A549 (cell line): ENCODE results near the gene DOCK7. TPM values are rescaled to one million over a fixed set of nuclear protein-coding genes. Genes with fewer than 3 reads are reported as not detected.

Experiments
- ATAC-seq, 2 experiments: fragments of 200-7000 bp in 1 of 2; fragments of >200 bp in 1 of 2; cut with Nextera tagmentation in 1 of 2; cut with Tn5 transposase in 1 of 2; 3 replicates each; pipeline versions ENCODE4 v1.8.0 to v1.9.1; 2018 to 2020; ENCODE audit warnings: mild to moderate bottlenecking in 1 of 2, moderate library complexity in 1 of 2
- CTCF ChIA-PET: fragments of 300-600 bp; sonication (Branson Sonifier 250); formaldehyde crosslinking; extraction: SDS; loops from one replicate; lab custom pipeline; 2021; ENCODE audit warnings: antibody characterized with exemption, inconsistent platforms; lab: Yijun Ruan, JAX
- POLR2A ChIA-PET: fragments of 350-600 bp; formaldehyde crosslinking; extraction: SDS; loops from one replicate; lab custom pipeline; 2021; ENCODE audit warnings: antibody characterized with exemption, inconsistent platforms; lab: Yijun Ruan, JAX
- DNase-seq, 2 experiments: peaks; one replicate each; pipeline versions ENCODE4 v3.0.0 to v3.0.0-alpha.2; 2011 to 2016; ENCODE audit warnings: low read depth in 1 of 2, low spot score in 1 of 2
- FAIRE-seq: peaks from 2 replicates; lab custom pipeline; 2011; peaks lifted over from hg19 to GRCh38; lab: Jason Lieb, UNC
- H3K27ac ChIP-seq, 2 experiments: fragments of >200 bp; sonication (Bioruptor Twin); formaldehyde crosslinking; 3 replicates each; pipeline ENCODE4 v1.5.1; 2016 to 2017
- H3K4me1 ChIP-seq: fragments of >200 bp; sonication (Bioruptor Twin); formaldehyde crosslinking; 3 replicates; pipeline ENCODE4 v1.6.1; 2016
- H3K4me2 ChIP-seq: fragments of >200 bp; sonication (Bioruptor Twin); formaldehyde crosslinking; 3 replicates; pipeline ENCODE4 v1.6.1; 2016
- H3K4me3 ChIP-seq: fragments of >200 bp; sonication (Bioruptor Twin); formaldehyde crosslinking; 3 replicates; pipeline ENCODE4 v1.5.1; 2016
- H3K9me3 ChIP-seq: fragments of >200 bp; sonication (Bioruptor Twin); formaldehyde crosslinking; 3 replicates; pipeline ENCODE4 v1.6.1; 2016
- BHLHE40 ChIP-seq: IDR thresholded peaks from 2 replicates; pipeline ENCODE4 v1.6.1; 2012; ENCODE audit warnings: low read depth, low read length, inconsistent platforms
- CBX2 ChIP-seq: fragments of 200-600 bp; sonication (generic); IDR thresholded peaks from 2 replicates; pipeline ENCODE4 v1.6.1; 2016; ENCODE audit warnings: low read depth, mild to moderate bottlenecking, borderline replicate concordance
- CEBPB ChIP-seq, 2 experiments: fragments of >200 bp in 1 of 2; sonication (Bioruptor Twin) in 1 of 2; formaldehyde crosslinking in 1 of 2; IDR thresholded peaks; 2 replicates each; pipeline ENCODE4 v1.6.1; 2012 to 2016
- CHD2 ChIP-seq: fragments of 150-350 bp; IDR thresholded peaks from 2 replicates; pipeline ENCODE4 v1.6.1; 2014; ENCODE audit warnings: low read length; ENCODE audit not compliant: partially characterized antibody
- EHF ChIP-seq: fragments of 250-450 bp; sonication (Bioruptor Pico); IDR thresholded peaks from 2 replicates; pipeline ENCODE4 v1.5.0; 2020; ENCODE audit warnings: mild to moderate bottlenecking
- EP300 ChIP-seq, 2 experiments: fragments of >200 bp; sonication (Bioruptor Twin); formaldehyde crosslinking; IDR thresholded peaks; 2 replicates in 1 of 2; 3 replicates in 1 of 2; pipeline ENCODE4 v1.6.1; 2016 to 2017
- FOSL2 ChIP-seq, 2 experiments: fragments of 450-650 bp in 1 of 2; fragments of >200 bp in 1 of 2; sonication (Bioruptor Twin) in 1 of 2; formaldehyde crosslinking; IDR thresholded peaks; 2 replicates each; pipeline versions ENCODE4 v1.5.0 to v1.6.1; 2016 to 2020; ENCODE audit warnings: mild to moderate bottlenecking in 1 of 2, moderate library complexity in 1 of 2
- FOXS1 ChIP-seq: fragments of 250-450 bp; sonication (Bioruptor Pico); IDR thresholded peaks from 2 replicates; pipeline ENCODE4 v1.5.0; 2020; ENCODE audit warnings: mild to moderate bottlenecking, moderate library complexity
- GATA3 ChIP-seq: IDR thresholded peaks from 2 replicates; pipeline ENCODE4 v1.6.1; 2012; ENCODE audit warnings: borderline replicate concordance
- HDAC2 ChIP-seq: fragments of 200-600 bp; sonication (generic); IDR thresholded peaks from 2 replicates; pipeline ENCODE4 v1.6.1; 2016
- KDM1A ChIP-seq: fragments of 200-600 bp; sonication (generic); IDR thresholded peaks from 2 replicates; pipeline ENCODE4 v1.6.1; 2016; ENCODE audit warnings: low read depth, mild to moderate bottlenecking
- KDM5A ChIP-seq: fragments of 200-600 bp; sonication (generic); IDR thresholded peaks from 2 replicates; pipeline ENCODE4 v1.6.1; 2016; ENCODE audit warnings: antibody characterized with exemption, mild to moderate bottlenecking
- MAZ ChIP-seq: fragments of 150-350 bp; IDR thresholded peaks from 2 replicates; pipeline ENCODE4 v1.6.1; 2014; ENCODE audit warnings: antibody characterized with exemption, low read depth, low read length, borderline replicate concordance
- MYC ChIP-seq: IDR thresholded peaks from 2 replicates; pipeline ENCODE4 v1.6.1; 2012; ENCODE audit warnings: mild to moderate bottlenecking, inconsistent platforms, low read length, improper control_type of control experiment, borderline replicate concordance
- NFE2L2 ChIP-seq: fragments of 150-350 bp; conservative IDR thresholded peaks from 2 replicates; pipeline ENCODE4 v1.6.1; 2014; ENCODE audit warnings: low read length
- PHF8 ChIP-seq: fragments of 200-600 bp; sonication (generic); IDR thresholded peaks from 2 replicates; pipeline ENCODE4 v1.6.1; 2016; ENCODE audit warnings: low read depth, mild to moderate bottlenecking, antibody characterized with exemption, moderate library complexity, borderline replicate concordance
- RARB ChIP-seq: fragments of 250-450 bp; sonication (Bioruptor Pico); IDR thresholded peaks from 2 replicates; pipeline ENCODE4 v1.8.0; 2021; ENCODE audit warnings: mild to moderate bottlenecking, moderate library complexity
- RFX5 ChIP-seq: fragments of 450-650 bp; IDR thresholded peaks from 2 replicates; pipeline ENCODE4 v1.7.1; 2014; ENCODE audit warnings: antibody characterized with exemption, mild to moderate bottlenecking, moderate library complexity
- SMC3 ChIP-seq: fragments of >200 bp; sonication (Bioruptor Twin); formaldehyde crosslinking; IDR thresholded peaks from 3 replicates; pipeline ENCODE4 v1.6.1; 2018; ENCODE audit warnings: inconsistent platforms
- SREBF2 ChIP-seq: fragments of 450-650 bp; IDR thresholded peaks from 2 replicates; pipeline ENCODE4 v1.6.1; 2014; ENCODE audit warnings: mild to moderate bottlenecking, moderate library complexity
- TFCP2L1 ChIP-seq: fragments of 250-450 bp; sonication (Bioruptor Pico); IDR thresholded peaks from 2 replicates; pipeline ENCODE4 v1.5.0; 2021; ENCODE audit warnings: mild to moderate bottlenecking
- TP53 ChIP-seq: fragments of 250-450 bp; sonication (Bioruptor Pico); IDR thresholded peaks from 2 replicates; pipeline ENCODE4 v1.5.0; 2021; ENCODE audit warnings: mild to moderate bottlenecking, moderate library complexity
- ZFP36 ChIP-seq: fragments of 450-650 bp; IDR thresholded peaks from 2 replicates; pipeline ENCODE4 v1.6.1; 2014; ENCODE audit warnings: borderline replicate concordance; ENCODE audit not compliant: partially characterized antibody
- WGBS: methylation state at CpG from one replicate; pipeline ENCODE4 v1.1.6; 2017; ENCODE audit errors: missing lambda C conversion rate; 5-methylcytosine and 5-hydroxymethylcytosine counted together
- polyA plus RNA-seq, 4 experiments: library from polyadenylated mRNA; depleted of rRNA in 3 of 4; stranded (reverse); fragments of >200 nt; fragmentation: RNase III in 1 of 4; extraction: RNeasy Plus Mini Kit Qiagen cat#74134 plus additional on column Dnase treatment in 1 of 4; gene quantifications; 2 replicates in 3 of 4; 3 replicates in 1 of 4; pipeline ENCODE4 v1.2.3, GENCODE V29; 2011 to 2017
- TF ChIP-seq, protein P1 (sequence below): fragments of >200 bp; sonication (Bioruptor Twin); formaldehyde crosslinking; IDR thresholded peaks from 2 replicates; pipeline ENCODE4 v1.6.1; 2016
- TF ChIP-seq, protein P2 (sequence below): fragments of 250-450 bp; sonication (Bioruptor Pico); IDR thresholded peaks from 2 replicates; pipeline ENCODE4 v1.5.0; 2021; ENCODE audit warnings: mild to moderate bottlenecking, moderate library complexity, borderline replicate concordance
- TF ChIP-seq, protein P3 (sequence below): IDR thresholded peaks from 2 replicates; pipeline ENCODE4 v1.6.1; 2012

Gene DOCK7
- polyA plus RNA-seq, 2 of the 4 experiments (the other 2 are of a cell fraction): 25.5 to 33.3 TPM

DNA sequence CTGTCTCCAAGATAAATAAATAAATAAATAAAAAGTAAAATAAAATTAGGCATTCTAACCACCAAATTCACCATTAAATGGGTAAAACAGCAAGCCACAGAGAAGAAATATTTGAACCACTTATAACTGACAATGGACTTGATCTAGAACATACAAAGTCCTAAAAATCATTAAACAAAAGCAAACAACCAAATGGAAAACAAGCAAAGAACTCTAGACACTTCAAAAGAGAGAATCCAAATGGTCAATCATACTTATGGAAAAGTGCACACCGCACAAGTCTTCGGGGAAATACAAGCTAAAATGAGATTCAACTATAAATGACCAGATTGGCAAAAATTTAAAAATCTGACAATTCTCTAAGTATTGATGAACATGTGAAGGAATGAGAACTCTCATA is 164.3 kb downstream of the DOCK7 start (continued):
- no peak for TF ChIP-seq CBX2
- TF ChIP-seq, protein P1, sequence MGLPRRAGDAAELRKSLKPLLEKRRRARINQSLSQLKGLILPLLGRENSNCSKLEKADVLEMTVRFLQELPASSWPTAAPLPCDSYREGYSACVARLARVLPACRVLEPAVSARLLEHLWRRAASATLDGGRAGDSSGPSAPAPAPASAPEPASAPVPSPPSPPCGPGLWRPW: no peak
- TF ChIP-seq PHF8: no peak
- TF ChIP-seq, all 56 proteins: peak for 0

DNA sequence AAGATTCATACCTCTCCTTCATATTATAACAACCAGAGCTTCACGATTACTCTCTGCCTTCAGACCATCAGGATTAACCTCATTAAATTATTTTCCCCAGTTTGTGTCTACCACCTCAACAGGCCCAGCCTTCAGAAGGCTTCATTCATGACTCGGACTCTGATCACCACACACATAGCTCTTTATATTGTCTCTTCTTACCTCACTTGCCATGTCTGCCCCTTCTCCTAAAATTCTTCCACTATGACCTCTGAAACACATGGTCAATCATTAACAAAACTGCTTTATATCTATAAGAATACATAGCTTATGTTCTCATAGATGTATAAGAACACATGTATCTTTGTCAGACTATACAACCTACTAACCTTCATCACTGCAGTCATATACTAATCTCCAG is 171.6 kb downstream of the DOCK7 start:
- peak overlapping the region; percentile 16; the same call in 1 of the 3 replicates for H3K4me2 ChIP-seq
- DNase-seq (no peak), ATAC-seq (no peak)
- peaks cover 8% of the 10 kb centered on the region; the same call in 2 of the 3 replicates for H3K4me1 ChIP-seq
- H3K27ac ChIP-seq: no peak overlapping the region
- ChIA-PET POLR2A (no interaction called here), CTCF (interaction anchor here (1.0 to 1.1 kb wide), 2 partner anchors 9 to 14 kb away, joined by 3 to 4 read pairs; no protein-coding TSS in a partner anchor)
- no peak overlapping the region for H3K4me3 ChIP-seq
- H3K9me3 ChIP-seq: no peaks in the 10 kb centered on the region
- TF ChIP-seq TFCP2L1 (CRISPR knock-in tag) (no peak), CHD2 (no peak), PHF8 (no peak), BHLHE40 (no peak)
- TF ChIP-seq, protein P1: no peak
- TF ChIP-seq, all 56 proteins: peak for 0
- 85% methylated on average over 2 of the region's 2 CpGs for WGBS
- no peak for FAIRE-seq

DNA sequence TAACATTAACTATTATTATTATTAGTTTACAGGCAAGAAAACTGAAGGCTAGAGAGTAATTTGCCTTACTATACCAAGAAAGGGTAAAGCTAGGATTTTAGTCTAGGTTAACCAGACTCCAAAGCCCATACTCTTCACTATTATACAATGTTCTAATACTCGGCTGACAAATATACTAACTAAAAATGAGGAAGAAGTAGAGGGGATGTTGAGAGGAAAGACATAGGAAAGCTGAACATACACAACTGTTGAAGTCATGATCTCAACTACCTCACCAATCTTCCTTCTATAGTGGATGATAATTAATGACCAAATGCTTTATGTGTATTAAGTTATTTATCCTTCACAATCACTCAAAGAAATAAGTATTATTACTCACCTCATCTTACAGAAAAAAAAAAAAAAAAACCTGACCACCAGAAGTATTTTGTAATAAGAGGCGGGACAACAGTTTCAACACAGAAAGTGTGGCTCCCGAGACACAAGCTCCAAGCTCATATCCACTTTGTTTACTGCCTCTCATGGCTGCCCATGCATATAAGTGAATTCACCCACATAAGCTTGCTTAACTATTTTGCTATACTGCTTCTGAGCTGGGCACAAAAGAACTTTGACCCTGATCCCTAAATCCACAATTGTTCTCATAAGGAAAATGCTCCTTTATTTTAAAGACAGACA is 173.3 kb downstream of the DOCK7 start:
- TF ChIP-seq MYC (no peak), MAZ (no peak), CEBPB (IDR thresholded peaks at IDR 0.05) (no peak), SREBF2 (no peak), FOSL2 (IDR thresholded peaks at IDR 0.05) (no peak), FOSL2 (CRISPR knock-in tag; IDR thresholded peaks at IDR 0.05) (no peak), NFE2L2 (no peak), EP300 (IDR thresholded peaks at IDR 0.05) (no peak), GATA3 (no peak), HDAC2 (no peak), ZFP36 (no peak), TP53 (no peak), RFX5 (no peak), RARB (CRISPR knock-in tag) (no peak), KDM5A (no peak), SMC3 (no peak), KDM1A (no peak), FOXS1 (CRISPR knock-in tag) (no peak), EHF (CRISPR knock-in tag) (no peak)
- TF ChIP-seq, protein P2, sequence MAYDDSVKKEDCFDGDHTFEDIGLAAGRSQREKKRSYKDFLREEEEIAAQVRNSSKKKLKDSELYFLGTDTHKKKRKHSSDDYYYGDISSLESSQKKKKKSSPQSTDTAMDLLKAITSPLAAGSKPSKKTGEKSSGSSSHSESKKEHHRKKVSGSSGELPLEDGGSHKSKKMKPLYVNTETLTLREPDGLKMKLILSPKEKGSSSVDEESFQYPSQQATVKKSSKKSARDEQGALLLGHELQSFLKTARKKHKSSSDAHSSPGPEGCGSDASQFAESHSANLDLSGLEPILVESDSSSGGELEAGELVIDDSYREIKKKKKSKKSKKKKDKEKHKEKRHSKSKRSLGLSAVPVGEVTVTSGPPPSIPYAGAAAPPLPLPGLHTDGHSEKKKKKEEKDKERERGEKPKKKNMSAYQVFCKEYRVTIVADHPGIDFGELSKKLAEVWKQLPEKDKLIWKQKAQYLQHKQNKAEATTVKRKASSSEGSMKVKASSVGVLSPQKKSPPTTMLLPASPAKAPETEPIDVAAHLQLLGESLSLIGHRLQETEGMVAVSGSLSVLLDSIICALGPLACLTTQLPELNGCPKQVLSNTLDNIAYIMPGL (CRISPR knock-in tag): no peak
- TF ChIP-seq, protein P3, sequence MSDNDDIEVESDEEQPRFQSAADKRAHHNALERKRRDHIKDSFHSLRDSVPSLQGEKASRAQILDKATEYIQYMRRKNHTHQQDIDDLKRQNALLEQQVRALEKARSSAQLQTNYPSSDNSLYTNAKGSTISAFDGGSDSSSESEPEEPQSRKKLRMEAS: no peak
- ChIA-PET POLR2A (interaction anchor here (0.7 kb wide), 1 partner anchor 48 kb away, joined by 4 read pairs; no protein-coding TSS in a partner anchor), CTCF (interaction anchor here (0.6 to 2.7 kb wide), 4 partner anchors 15 to 876 kb away, joined by 3 to 9 read pairs (median 3); no protein-coding TSS in a partner anchor)
- no peak for DNase-seq
- Histone ChIP-seq H3K4me3 (no peak overlapping the region), H3K4me1 (peaks cover 8% of the 10 kb centered on the region; the same call in 2 of the 3 replicates), H3K27ac (no peak overlapping the region), H3K4me2 (no peak overlapping the region), H3K9me3 (no peaks in the 10 kb centered on the region)
- ATAC-seq: no peak
- WGBS: 79% methylated on average over 3 of the region's 3 CpGs
- no peak for FAIRE-seq
